Measurements from ENCODE around the gene LAMA3. TPM values are rescaled to one million over a fixed set of nuclear protein-coding genes. Genes with fewer than 3 reads are reported as not detected.

Gene LAMA3
- total and polyA plus RNA-seq, 12 donors: 1.6 to 10.2 (median 4.0) TPM

- no peak overlapping the region for H3K4me3 ChIP-seq
- DNase-seq: no peak
- H3K36me3 ChIP-seq (replicated peaks in 1 of 2): no peaks in the 10 kb centered on the region
- H3K27ac ChIP-seq: no peak overlapping the region
- TF ChIP-seq POLR2A (IDR thresholded peaks at IDR 0.05) (no peak), CTCF (IDR thresholded peaks at IDR 0.05) (no peak)
- intact Hi-C loops (cut with DNase I): no loop called here
- H3K27me3 ChIP-seq: no peaks in the 10 kb centered on the region
- WGBS, 4 donors: 81 to 100% (median 94%) methylated on average over 1 of the region's 1 CpG
- no peaks in the 10 kb centered on the region for H3K4me1 ChIP-seq (replicated peaks in 1 of 2)
- H3K9me3 ChIP-seq (replicated peaks in 1 of 3): no peaks in the 10 kb centered on the region
Observed at GRCh38 chr18:23752796-23753195, 63.5 kb downstream of the LAMA3 start.

GRCh38 chr18:23756590-23757436 is 67.6 kb downstream of the LAMA3 start:
- 83 to 88% (median 85%) methylated on average over 27 to 34 of the region's 34 CpGs for WGBS, 4 donors
- no peak for DNase-seq
- no peak for TF ChIP-seq CTCF (IDR thresholded peaks at IDR 0.05)
- no peak for TF ChIP-seq POLR2A (IDR thresholded peaks at IDR 0.05)

GRCh38 chr18:23757437-23757733 is 68.1 kb downstream of the LAMA3 start:
- TF ChIP-seq POLR2A (IDR thresholded peaks at IDR 0.05) (no peak), CTCF (IDR thresholded peaks at IDR 0.05) (no peak)
- Histone ChIP-seq H3K9me3 (replicated peaks in 1 of 3) (no peaks in the 10 kb centered on the region), H3K27me3 (no peaks in the 10 kb centered on the region), H3K4me1 (replicated peaks in 1 of 2) (no peaks in the 10 kb centered on the region), H3K27ac (no peak overlapping the region), H3K4me3 (no peak overlapping the region), H3K36me3 (replicated peaks in 1 of 2) (no peaks in the 10 kb centered on the region)
- intact Hi-C loops (cut with DNase I): no loop called here
- 64 to 74% (median 67%) methylated on average over 8 of the region's 8 CpGs for WGBS, 4 donors
- DNase-seq: no peak

More at GRCh38 chr18:23756590-23757436, 67.6 kb downstream of the LAMA3 start:
- H3K27ac ChIP-seq: no peak overlapping the region
- H3K36me3 ChIP-seq (replicated peaks in 1 of 2): no peaks in the 10 kb centered on the region
- no peaks in the 10 kb centered on the region for H3K4me1 ChIP-seq (replicated peaks in 1 of 2)
- H3K9me3 ChIP-seq (replicated peaks in 1 of 3): no peaks in the 10 kb centered on the region
- no peaks in the 10 kb centered on the region for H3K27me3 ChIP-seq
- H3K4me3 ChIP-seq: no peak overlapping the region
- intact Hi-C loops (cut with DNase I): no loop called here

GRCh38 chr18:23758281-23758680 is 69.0 kb downstream of the LAMA3 start:
- no peak overlapping the region for H3K4me3 ChIP-seq
- intact Hi-C loops (cut with DNase I): no loop called here
- no peak overlapping the region for H3K27ac ChIP-seq
- no peaks in the 10 kb centered on the region for H3K36me3 ChIP-seq (replicated peaks in 1 of 2)
- H3K27me3 ChIP-seq: no peaks in the 10 kb centered on the region
- WGBS, 4 donors: 87 to 90% (median 88%) methylated on average over 12 to 14 of the region's 14 CpGs
- no peak for TF ChIP-seq POLR2A (IDR thresholded peaks at IDR 0.05)
- TF ChIP-seq CTCF (IDR thresholded peaks at IDR 0.05): no peak
- H3K4me1 ChIP-seq (replicated peaks in 1 of 2): no peaks in the 10 kb centered on the region
- H3K9me3 ChIP-seq (replicated peaks in 1 of 3): no peaks in the 10 kb centered on the region
- DNase-seq: no peak

Data from adrenal gland (tissue), 12 donors.